ENCODE measurements around the gene TRMO. TPM values are rescaled to one million over a fixed set of nuclear protein-coding genes. Genes with fewer than 3 reads are reported as not detected.

Gene TRMO
- total and polyA plus RNA-seq, 9 of the 15 experiments (the other 6 are each of a cell fraction or from before 2014, with no cell fraction given): 5.6 to 22.4 (median 16.2) TPM

DNA sequence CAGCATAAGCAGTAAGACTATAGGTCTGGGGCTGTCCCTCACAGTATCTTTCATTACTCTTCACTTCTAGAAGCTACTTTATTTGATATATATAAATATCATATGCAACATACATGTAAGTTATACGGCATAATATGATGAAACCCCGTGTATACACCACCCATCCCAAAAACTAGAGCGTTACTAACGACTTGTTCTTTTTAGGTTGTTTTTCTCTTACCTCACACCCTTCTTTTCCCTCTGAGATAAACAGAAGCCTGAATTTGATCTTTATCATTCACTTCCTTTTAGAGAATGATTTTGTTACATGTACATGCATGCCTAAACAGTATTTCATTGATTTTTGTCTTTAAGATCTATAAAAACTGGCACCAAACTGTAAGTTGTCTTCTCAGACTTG, 3.7 kb downstream of the TRMO start:
- intact Hi-C loops (cut with micrococcal nuclease) (no loop called here), in situ Hi-C loops (cut with MboI) (loop anchor here (25.0 kb wide), 2 partner anchors 344 to 869 kb away; partner anchors contain the start of genes ANKS6 and TBC1D2)
- Histone ChIP-seq H3K36me3 (ENCODE audit: control insufficient read depth, insufficient read depth, low read length) (peaks cover 23% of the 10 kb centered on the region; the same call in 2 of the 3 replicates), H3K4me3 (no peak overlapping the region), H3K4me2 (ENCODE audit: insufficient read depth, low read length) (peak overlapping the region; percentile 54), H3K79me2 (ENCODE audit: control insufficient read depth, insufficient read depth, low read length) (peaks cover 40% of the 10 kb centered on the region), H4K20me1 (replicated peaks; ENCODE audit: control insufficient read depth, insufficient read depth, low read length) (no peaks in the 10 kb centered on the region), H3K27ac (ENCODE audit: extremely low read depth, low read depth, low read length) (peak overlapping the region; percentile 57; the same call in 2 of the 3 replicates), H3K9me1 (ENCODE audit: control insufficient read depth, insufficient read depth, low read length) (no peaks in the 10 kb centered on the region), H2AFZ (ENCODE audit: low read depth, low read length) (peak overlapping the region; percentile 37), H3K27me3 (ENCODE audit: control insufficient read depth in 2 of 2, insufficient read depth in 2 of 2, low read length in 2 of 2) (no peaks in the 10 kb centered on the region), H3K4me1 (replicated peaks in 1 of 2; ENCODE audit: control insufficient read depth in 2 of 2, insufficient read depth in 2 of 2, low read length in 2 of 2) (peaks cover 5 to 16% of the 10 kb centered on the region in 2 experiments), H3K9me3 (replicated peaks; ENCODE audit: control insufficient read depth, insufficient read depth, low read depth, low read length) (no peaks in the 10 kb centered on the region), H3K9ac (ENCODE audit: insufficient read depth in 1 of 2, low read depth in 2 of 2, low read length in 2 of 2) (peak overlapping the region in 1 of 2 experiments; percentile 91; a peak in 3 of 4 replicates)
- no TSS peak for BruUV-seq (replicated peaks)
- ChIA-PET POLR2A (interaction anchor here (0.9 to 4.6 kb wide), 2 partner anchors 20 to 64 kb away, joined by 3 to 61 read pairs; partner anchors contain the start of gene ANP32B), CTCF (ENCODE audit: low intra/inter-chr PET ratio) (no interaction called here)
- DNase-seq (ENCODE audit: extremely low read depth in 1 of 4, low spot score in 3 of 4): no peak
- ATAC-seq: no peak
- 6% methylated on average over 4 of the region's 4 CpGs for WGBS (ENCODE audit: insufficient coverage, low coverage, missing lambda C conversion rate)
- no peak for FAIRE-seq
- no peak for TF ChIP-seq CREM (IDR thresholded peaks at IDR 0.05; ENCODE audit: low read depth)
- no peak for TF ChIP-seq ZNF695 (CRISPR knock-in tag; IDR thresholded peaks at IDR 0.05)
- TF ChIP-seq, protein P1, sequence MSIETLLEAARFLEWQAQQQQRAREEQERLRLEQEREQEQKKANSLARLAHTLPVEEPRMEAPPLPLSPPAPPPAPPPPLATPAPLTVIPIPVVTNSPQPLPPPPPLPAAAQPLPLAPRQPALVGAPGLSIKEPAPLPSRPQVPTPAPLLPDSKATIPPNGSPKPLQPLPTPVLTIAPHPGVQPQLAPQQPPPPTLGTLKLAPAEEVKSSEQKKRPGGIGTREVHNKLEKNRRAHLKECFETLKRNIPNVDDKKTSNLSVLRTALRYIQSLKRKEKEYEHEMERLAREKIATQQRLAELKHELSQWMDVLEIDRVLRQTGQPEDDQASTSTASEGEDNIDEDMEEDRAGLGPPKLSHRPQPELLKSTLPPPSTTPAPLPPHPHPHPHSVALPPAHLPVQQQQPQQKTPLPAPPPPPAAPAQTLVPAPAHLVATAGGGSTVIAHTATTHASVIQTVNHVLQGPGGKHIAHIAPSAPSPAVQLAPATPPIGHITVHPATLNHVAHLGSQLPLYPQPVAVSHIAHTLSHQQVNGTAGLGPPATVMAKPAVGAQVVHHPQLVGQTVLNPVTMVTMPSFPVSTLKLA (conservative IDR thresholded peaks at IDR 0.05): 0 out of 4 replicates have a peak, but pooled peaks of 1 of the 2 experiments have one; percentile 16
- no peak for TF ChIP-seq RBM25 (IDR thresholded peaks at IDR 0.05; ENCODE audit: low read depth, low read length, severe bottlenecking)
- no peak for TF ChIP-seq ZNF408 (CRISPR knock-in tag; IDR thresholded peaks at IDR 0.05; ENCODE audit: low read depth)
- TF ChIP-seq TFAP4 (CRISPR knock-in tag; IDR thresholded peaks at IDR 0.05; ENCODE audit: borderline replicate concordance): no peak
- TF ChIP-seq ZNF398 (CRISPR knock-in tag; IDR thresholded peaks at IDR 0.05): no peak
- no peak for TF ChIP-seq TRIM25 (IDR thresholded peaks at IDR 0.05; ENCODE audit: borderline replicate concordance)
- no peak for TF ChIP-seq NR2F6 (CRISPR knock-in tag; IDR thresholded peaks at IDR 0.05)
- no peak for TF ChIP-seq NUFIP1 (IDR thresholded peaks at IDR 0.05; ENCODE audit: partially characterized antibody)
- TF ChIP-seq DEAF1 (CRISPR knock-in tag; IDR thresholded peaks at IDR 0.05): no peak
- no peak for TF ChIP-seq MAZ (CRISPR knock-in tag; conservative IDR thresholded peaks at IDR 0.05 in 1 of 2, IDR thresholded peaks at IDR 0.05 in 1 of 2)
- 0 out of 2 replicates have a peak, but pooled peaks have one; percentile 35 for TF ChIP-seq PML (IDR thresholded peaks at IDR 0.05; ENCODE audit: low read length)
- no peak for TF ChIP-seq MTA3 (IDR thresholded peaks at IDR 0.05; ENCODE audit: borderline replicate concordance)
- peak; percentile 40; the same call in 1 of the 2 replicates for TF ChIP-seq SMARCA4 (IDR thresholded peaks at IDR 0.05)
